Measurements from ENCODE around the gene PSAPL1. TPM values are rescaled to one million over a fixed set of nuclear protein-coding genes. Genes with fewer than 3 reads are reported as not detected.
A peak's percentile ranks its signal among the peaks of the same experiment; 100 is the strongest.

PSAPL1 gene
- total and polyA plus RNA-seq, 2 of the 8 experiments (the other 6 are each of a cell fraction or from before 2014, with no cell fraction given): 0.03 TPM; not detected in 1

DNA sequence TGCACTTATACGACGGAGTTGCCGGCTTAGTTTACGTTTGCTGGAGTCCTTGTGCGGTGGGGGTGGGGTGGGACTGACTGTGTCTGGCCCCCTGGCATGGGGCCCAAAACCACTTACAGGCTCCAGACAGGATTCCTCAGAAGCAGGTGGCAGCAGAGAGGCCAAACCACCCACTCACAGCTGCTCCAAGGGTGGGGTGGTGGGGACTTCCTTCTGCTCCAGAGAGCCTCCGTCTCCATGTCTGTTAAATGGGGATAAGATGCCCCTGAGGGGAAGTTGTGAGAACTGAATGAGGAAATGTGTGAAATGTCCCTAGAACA, 36.7 kb downstream of the PSAPL1 start:
- Histone ChIP-seq H2AFZ (ENCODE audit: low read length) (no peak overlapping the region), H3K9ac (replicated peaks in 1 of 4; ENCODE audit: extremely low read depth in 1 of 4, low read depth in 3 of 4, low read length in 3 of 4) (no peak overlapping the region), H3K14ac (ENCODE audit: insufficient read length) (no peak overlapping the region), H3K4ac (replicated peaks; ENCODE audit: insufficient read length, low read depth, low read length) (no peak overlapping the region), H2BK12ac (ENCODE audit: low read depth, low read length) (no peak overlapping the region), H3K23ac (ENCODE audit: insufficient read length) (no peak overlapping the region), H4K8ac (ENCODE audit: extremely low read depth, insufficient read depth, low read length) (no peak overlapping the region), H2BK120ac (replicated peaks; ENCODE audit: low read depth, low read length) (no peak overlapping the region), H4K5ac (ENCODE audit: insufficient read length, low read depth, low read length) (no peak overlapping the region), H3K27me3 (replicated peaks in 1 of 4; ENCODE audit: control insufficient read depth in 3 of 4, extremely low read depth in 1 of 4, insufficient read depth in 3 of 4, low read length in 3 of 4) (peaks cover 0 to 3% (median under 1%) of the 10 kb centered on the region in 4 experiments; a peak in 2 of 7 replicates), H4K20me1 (replicated peaks in 1 of 2; ENCODE audit: control insufficient read depth in 1 of 2, insufficient read depth in 2 of 2, low read length in 2 of 2) (peaks cover 0 to 2% of the 10 kb centered on the region in 2 experiments), H3K4me3 (ENCODE audit: extremely low read depth in 1 of 4, insufficient read depth in 2 of 4, low read depth in 3 of 4, low read length in 4 of 4) (no peak overlapping the region), H3K56ac (replicated peaks; ENCODE audit: insufficient read length, low read depth, low read length) (no peak overlapping the region), H3K27ac (ENCODE audit: low read depth, low read length) (no peak overlapping the region), H3K79me2 (ENCODE audit: control insufficient read depth in 1 of 2, insufficient read depth in 2 of 2, low read length in 2 of 2) (no peaks in the 10 kb centered on the region), H3K9me3 (ENCODE audit: insufficient read depth in 2 of 2, low read depth in 1 of 2, low read length in 1 of 2) (no peaks in the 10 kb centered on the region), H2BK5ac (ENCODE audit: low read depth, low read length) (no peak overlapping the region), H4K91ac (replicated peaks; ENCODE audit: insufficient read length, low read length) (no peak overlapping the region), H2BK20ac (ENCODE audit: low read length) (no peak overlapping the region), H3K18ac (ENCODE audit: extremely low read depth, low read length) (no peak overlapping the region), H3K4me2 (ENCODE audit: insufficient read depth in 1 of 2, low read depth in 2 of 2, low read length in 2 of 2) (no peak overlapping the region), H3K36me3 (ENCODE audit: control insufficient read depth in 2 of 4, insufficient read depth in 4 of 4, low read length in 3 of 4) (no peaks in the 10 kb centered on the region), H3K79me1 (ENCODE audit: low read depth, low read length) (no peaks in the 10 kb centered on the region), H2BK15ac (ENCODE audit: low read length) (no peak overlapping the region), H3K4me1 (replicated peaks in 1 of 4; ENCODE audit: control insufficient read depth in 3 of 4, insufficient read depth in 4 of 4, low read length in 3 of 4) (no peaks in the 10 kb centered on the region), H3K23me2 (ENCODE audit: low read depth, low read length) (peaks cover 9% of the 10 kb centered on the region; the same call in 1 of the 2 replicates), H2AK5ac (ENCODE audit: low read depth, low read length) (no peak overlapping the region)
- no peak for FAIRE-seq
- ChIA-PET POLR2A (ENCODE audit: partially characterized antibody) (no interaction called here), CTCF (ENCODE audit: partially characterized antibody) (interaction anchor here (0.9 to 1.5 kb wide), 2 partner anchors 63 to 322 kb away, joined by 3 to 5 read pairs; no protein-coding TSS in a partner anchor)
- WGBS, 2 experiments (ENCODE audit: extremely low coverage in 1 of 2, insufficient coverage in 1 of 2, insufficient read length in 1 of 2, insufficient replicate concordance in 2 of 2, low coverage in 1 of 2, low lambda C conversion rate in 2 of 2, missing lambda C conversion rate in 1 of 2): 82% methylated on average over 6 of the region's 6 CpGs; no CpG with 5 or more reads in 1 of the 2 experiments
- TF ChIP-seq, protein P1, sequence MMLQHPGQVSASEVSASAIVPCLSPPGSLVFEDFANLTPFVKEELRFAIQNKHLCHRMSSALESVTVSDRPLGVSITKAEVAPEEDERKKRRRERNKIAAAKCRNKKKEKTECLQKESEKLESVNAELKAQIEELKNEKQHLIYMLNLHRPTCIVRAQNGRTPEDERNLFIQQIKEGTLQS (IDR thresholded peaks at IDR 0.05; ENCODE audit: insufficient read depth, low read depth, low read length): no peak
- no peak for TF ChIP-seq RBBP5 (IDR thresholded peaks at IDR 0.05; ENCODE audit: borderline replicate concordance, low read depth, low read length)
- no peak for TF ChIP-seq POLR2AphosphoS5 (IDR thresholded peaks at IDR 0.05; ENCODE audit: low read depth, low read length)
- no peak for TF ChIP-seq SUZ12 (IDR thresholded peaks at IDR 0.05; ENCODE audit: low read length)
- TF ChIP-seq SP1 (IDR thresholded peaks at IDR 0.05; ENCODE audit: low read depth, low read length): no peak
- TF ChIP-seq E2F6 (IDR thresholded peaks at IDR 0.05): no peak
- TF ChIP-seq TAF7 (optimal IDR thresholded peaks at IDR 0.05; ENCODE audit: borderline replicate concordance, low read depth, low read length): no peak
- DNase-seq (ENCODE audit: low read depth in 1 of 2, low spot score in 2 of 2): peak in 1 of 2 experiments; percentile 37

Measured in H1 (cell line).